Suppressor macrophage treated with lipopolysaccharide for 1 hour (primary cell): ENCODE results near the gene C9orf50.
"Not testable (repeated sequence)": the region's sequence is repeated elsewhere in the genome, so short reads cannot be mapped to it uniquely, and the experiment has no call there.

ENCODE experiments used
- DNase-seq, 3 donors: peaks; one replicate each; pipeline ENCODE4 v3.0.0-alpha.2; 2020 to 2022

Gene C9orf50, protein sequence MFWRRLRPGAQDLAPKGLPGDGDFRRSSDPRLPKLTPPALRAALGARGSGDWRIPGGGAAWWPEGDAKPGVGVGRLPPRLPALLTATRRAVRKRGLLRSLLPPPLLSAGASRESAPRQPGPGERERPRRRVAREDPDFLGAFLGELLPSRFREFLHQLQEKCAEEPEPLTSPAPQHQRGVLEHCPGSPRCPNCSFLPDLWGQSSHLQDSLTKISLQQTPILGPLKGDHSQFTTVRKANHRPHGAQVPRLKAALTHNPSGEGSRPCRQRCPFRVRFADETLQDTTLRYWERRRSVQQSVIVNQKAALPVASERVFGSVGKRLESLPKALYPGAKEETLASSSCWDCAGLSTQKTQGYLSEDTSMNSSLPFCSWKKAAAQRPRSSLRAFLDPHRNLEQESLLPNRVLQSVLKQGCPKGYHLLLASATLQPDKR

DNA sequence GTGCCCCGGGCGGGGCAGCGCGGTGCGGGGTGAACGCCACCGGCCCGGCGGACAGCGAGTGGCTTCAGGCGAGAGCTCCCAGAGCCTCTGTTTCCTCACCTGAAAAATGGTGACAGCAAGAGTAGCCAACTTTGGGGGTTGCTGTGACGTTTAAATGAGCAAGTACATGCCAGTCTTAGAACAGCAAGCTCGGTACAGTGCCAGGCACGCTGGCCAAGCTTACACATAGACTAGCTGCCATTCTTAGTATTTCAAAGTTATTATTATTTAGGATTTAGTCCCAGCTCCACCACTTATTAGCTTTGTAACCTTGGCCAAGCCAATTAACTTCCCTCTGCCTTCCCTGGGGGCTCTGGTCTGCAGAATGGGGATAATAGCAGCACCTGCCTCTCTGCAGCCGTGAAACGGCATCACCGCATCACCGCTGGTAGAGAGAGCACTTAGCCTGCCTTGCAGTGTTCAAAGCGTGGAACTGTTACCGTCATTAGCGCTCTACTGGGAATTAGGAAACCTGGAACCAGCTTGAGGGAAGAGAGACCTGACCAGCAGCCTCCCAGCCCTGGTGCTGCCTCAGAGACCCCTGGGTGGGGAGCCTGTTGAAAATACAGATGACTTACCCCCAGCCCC, at the start of gene C9orf50:
Gene C9orf50, minus strand, starts transcription at position 433 of the 627 bp plus-strand sequence. CDS start 527 bp downstream, outside the sequence.
- DNase-seq, result no peak

DNA sequence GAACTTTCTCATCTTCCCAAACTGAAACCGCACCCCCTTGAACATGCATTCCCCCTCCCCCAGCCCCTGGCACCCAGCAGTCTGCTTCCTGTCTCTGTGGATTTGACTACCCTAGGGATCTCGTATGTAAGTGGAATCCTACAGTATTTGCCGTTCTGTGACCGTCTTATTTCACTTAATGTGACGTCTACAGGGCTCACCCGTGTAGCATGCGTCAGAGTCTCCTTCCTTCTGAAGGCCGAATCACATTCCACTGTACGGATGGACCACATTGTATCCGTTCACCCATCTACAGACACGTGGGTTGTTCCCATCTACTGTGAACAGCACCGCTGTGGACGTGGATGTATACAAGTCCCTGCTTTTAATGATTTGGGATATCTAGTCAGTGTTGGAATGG, 49.0 kb upstream of the C9orf50 start:
- no peak for DNase-seq

DNA sequence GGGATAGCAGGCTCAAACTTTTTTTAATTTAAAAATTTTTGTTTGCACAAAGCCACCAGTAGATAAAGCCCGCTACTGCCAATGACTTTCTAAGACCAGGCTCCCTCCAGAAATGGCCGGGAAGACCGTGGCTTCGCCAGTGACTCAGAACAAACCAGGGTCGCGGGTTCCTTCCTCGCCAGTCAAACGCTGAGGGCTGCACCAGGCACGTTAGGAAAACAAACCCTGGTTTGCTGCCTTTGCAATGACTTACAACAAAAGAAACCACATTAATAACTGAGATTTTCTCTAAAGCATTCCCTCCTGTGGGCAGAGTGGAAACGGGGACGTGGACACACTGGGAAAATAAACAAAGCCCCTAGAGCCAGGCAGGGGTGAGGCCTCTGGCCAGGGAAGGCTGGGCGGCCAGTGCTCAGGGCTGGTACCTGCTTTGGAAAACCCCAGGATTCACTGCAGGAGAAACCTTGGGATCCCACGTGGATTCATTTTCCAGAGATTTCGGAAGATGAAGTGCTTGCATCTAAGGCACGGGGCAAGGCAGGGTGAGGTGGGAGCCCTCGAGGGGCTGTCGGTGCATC, 48.3 kb upstream of the C9orf50 start:
- no peak for DNase-seq

DNA sequence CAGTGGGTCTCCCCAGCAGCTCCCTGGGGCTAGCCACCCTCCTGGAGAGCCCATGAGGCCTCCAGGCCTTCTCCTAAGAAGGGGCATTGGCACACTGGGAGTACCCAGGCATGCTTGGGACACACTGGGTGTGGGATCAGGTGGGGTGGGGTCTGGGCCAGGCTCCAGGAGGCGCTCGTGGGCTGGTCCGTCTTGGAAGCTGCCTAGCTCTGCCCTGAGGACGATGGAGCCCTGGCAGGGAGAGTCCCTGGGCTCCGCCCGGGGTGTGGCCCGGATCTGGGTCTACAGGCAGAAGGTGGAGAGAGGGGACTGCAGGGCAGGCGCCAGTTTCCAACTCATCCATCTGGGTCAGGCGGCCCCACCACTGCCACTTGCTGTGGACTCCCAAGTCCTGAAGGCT, 46.9 kb upstream of the C9orf50 start:
- no peak for DNase-seq

DNA sequence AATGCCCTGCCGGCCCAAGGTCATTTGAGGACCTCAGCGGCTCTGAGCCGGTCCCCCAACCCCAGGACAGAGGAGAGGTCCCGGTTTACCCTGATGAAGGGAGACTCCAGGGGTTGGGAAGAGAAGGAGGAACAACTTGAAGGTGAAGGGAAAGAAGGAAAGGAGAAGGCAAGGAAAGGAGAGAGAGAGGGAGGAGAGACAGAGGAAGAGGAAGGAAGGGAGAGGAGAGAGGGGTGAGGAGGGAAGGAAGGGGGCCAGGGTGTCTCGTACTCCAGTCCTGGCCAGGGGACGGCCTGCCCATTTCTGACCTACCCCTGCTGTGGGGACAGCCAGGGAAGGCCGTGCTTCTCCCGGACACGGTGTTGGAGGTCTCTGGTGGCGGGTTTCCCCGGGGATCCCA, 46.5 kb upstream of the C9orf50 start:
- DNase-seq, result no peak

DNA sequence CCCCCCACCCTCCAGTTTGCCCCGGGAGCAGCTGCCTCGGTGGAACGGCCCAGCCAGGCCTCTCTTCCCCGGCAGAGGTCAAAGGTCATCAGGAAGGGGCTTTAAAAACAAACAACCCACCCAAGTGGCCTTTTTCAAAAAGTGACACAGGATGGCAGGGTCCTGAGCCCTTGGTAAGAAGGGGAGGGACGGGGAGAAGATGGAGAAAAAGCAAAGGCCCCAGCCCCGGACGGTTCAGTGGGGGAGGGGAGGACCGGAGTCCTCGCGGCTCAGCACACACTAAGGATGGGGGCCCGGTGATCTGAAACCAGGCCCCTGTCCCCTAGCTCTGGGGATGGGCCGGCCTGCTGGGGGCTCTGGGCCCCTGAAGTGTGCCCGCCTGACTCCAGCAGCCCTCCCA, 45.7 kb upstream of the C9orf50 start:
- DNase-seq, result no peak

DNA sequence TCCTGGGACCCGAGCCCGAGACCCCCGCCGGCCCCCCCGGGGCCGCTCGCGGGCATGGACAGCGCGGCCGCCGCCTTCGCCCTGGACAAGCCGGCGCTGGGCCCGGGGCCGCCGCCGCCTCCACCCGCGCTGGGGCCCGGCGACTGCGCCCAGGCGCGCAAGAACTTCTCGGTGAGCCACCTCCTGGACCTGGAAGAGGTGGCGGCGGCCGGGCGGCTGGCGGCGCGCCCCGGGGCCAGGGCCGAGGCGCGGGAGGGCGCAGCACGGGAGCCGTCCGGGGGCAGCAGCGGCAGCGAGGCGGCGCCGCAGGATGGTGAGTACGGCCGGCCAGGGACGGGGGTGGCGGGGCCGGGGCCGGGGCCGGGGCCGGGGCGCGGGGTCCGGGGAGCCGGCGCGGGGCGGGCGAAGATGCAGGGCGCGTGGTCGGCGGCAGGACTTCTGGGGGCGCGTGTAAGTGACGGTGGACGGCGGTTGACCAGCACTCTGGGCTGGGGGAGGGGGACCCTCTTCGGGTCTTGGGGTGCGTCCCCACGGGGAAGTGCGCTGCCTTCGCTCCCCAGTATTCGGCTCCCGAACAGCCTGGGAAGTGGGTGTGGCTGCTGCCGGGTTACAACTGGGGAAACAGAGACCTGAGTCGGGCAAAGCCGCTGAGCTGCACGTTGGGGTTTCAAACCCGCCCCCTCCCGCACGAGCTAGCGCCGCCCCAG, 45.1 kb upstream of the C9orf50 start:
- DNase-seq, result peak in 1 of 3 donors; percentile 21

DNA sequence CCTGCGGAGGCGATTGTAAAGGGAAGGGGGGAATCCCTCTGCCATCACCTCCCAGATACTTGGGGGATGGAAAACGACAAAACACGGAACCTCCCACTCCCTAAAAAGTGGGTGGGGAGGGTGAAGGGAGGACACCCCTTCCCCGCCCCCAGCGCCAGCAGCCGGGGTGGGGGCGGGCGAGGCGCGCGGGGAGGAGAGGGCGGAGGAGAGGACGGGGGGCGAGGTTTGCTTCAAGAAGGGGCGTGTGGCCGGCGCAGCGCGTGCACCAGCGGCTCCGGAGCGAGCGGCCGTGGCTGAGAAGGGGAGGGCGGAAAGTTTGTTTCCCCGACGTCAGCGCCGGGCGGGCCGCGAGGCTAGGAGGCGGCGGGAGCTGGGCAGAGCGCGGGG, 44.5 kb upstream of the C9orf50 start, which contains the start of gene PRRX2:
Gene PRRX2, plus strand, starts transcription at position 259 of the 387 bp plus-strand sequence. CDS start 221 bp downstream, outside the sequence.
- DNase-seq, result peak; percentile 24 to 60 (median 40)

DNA sequence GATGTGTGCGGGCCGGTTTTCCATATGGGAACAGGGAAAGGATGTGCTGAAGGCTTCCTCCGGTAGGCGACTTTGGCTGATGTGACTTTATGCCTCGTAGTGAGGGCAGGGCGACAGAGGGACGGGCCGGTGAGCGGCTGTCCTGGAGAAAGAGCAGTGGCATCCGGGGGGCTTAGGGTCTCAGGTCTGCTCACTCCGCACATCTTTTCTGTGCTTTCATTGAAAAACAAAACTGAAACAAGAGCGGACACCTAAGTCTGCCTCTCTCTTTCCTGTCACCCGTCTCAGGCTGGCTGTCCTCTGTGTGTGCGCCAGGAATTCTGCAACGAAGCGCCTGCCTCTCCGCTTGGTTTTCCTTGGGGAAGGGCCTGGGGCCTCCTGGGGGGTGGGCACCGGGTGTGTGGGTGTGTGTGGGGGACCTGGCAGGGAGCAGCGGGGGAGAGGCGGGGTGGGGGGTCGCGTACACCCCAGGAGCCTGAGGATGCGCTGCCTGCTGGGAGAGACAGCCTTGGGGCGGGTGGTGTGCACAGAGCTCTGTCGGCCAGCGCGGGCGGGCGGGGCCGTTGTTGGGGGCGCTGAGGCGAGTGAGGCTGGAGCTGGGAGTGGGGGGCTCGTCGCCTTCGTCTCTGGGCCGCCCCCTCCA, 44.0 kb upstream of the C9orf50 start:
- DNase-seq, result peak in 1 of 3 donors; percentile 8

DNA sequence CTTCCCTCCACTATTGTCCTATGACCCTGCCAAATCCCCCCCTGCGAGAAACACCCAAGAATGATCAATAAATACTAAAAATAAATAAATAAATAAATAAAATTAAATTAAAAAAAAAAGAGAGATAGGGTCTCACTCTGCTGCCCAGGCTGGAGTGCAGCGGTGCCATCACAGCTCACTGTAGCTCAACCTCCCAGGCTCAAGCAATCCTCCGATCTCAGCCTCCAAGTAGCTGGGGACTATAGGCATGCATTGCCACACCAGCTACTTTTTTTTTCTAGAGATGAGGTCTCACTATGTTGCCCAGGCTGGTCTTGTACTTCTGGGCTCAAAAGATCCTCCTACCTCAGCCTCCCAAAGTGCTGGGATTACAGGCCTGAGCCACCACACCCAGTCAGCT, 41.3 kb upstream of the C9orf50 start:
- not testable (repeated sequence) for DNase-seq

DNA sequence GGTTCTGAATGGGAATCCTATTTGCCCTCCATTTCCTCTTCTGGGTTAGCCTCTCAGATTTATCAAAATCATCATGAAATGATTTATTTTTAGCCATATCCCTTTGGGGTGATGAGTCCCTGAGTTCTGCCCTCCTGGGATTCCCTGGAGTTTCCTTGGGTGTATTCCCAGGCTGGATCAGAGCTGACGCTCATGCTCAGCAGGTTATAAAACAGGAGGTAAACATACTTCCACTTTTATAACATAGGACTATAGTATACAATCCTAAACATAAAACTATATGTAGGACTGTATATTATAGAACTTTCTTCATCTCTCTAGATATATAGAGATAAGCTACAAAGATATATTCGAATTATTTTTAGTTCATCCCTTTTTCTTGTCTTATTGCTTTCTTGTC, 40.1 kb upstream of the C9orf50 start:
- no peak for DNase-seq

DNA sequence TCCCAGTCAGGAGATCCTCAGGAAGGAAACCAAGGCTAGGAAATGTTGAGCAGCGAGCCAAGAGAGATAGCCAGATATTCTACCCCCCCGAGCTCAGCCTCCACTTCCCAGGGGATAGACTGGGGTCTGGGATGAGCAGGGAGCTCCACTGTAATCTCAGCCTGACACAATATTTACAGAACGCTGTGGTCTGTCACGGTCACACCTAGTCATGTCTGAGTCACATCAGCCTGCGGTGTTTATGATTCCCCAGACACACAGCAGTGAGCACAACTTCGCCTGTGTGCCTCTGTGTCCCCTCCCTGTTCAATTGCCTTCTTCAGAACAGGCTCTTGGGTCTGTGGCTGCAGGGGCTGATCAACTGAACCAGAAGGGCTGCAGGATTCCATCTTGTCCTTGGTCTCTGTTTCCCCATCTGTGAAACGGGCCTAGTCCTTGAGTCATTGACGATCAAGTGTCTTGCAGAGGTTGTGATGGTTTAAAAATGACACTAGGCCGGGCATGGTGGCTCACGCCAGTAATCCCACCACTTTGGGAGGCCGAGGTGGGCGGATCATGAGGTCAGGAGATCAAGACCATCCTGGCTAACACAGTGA, 36.0 kb upstream of the C9orf50 start:
- no peak for DNase-seq

DNA sequence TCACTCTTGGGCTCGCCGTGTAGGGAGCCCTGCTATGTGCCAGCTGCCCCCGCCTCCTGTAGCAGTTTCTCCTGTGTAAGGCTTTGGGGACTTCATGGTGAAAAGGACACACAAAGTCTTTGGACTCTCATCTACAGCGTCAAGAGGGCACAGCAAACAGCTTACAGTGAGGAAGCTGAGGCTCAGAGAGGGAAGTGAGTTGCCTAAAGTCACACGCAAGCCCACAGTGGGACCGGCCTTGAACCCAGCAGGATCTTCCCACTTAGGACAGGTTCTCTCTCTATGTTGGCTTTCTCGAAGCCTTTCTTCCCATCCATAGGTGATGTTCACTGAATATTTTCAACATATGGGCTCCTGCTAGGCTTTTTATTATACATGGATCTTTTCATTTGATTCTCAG, 34.8 kb upstream of the C9orf50 start:
- DNase-seq, result peak in 2 of 3 donors; percentile 17 to 22

DNA sequence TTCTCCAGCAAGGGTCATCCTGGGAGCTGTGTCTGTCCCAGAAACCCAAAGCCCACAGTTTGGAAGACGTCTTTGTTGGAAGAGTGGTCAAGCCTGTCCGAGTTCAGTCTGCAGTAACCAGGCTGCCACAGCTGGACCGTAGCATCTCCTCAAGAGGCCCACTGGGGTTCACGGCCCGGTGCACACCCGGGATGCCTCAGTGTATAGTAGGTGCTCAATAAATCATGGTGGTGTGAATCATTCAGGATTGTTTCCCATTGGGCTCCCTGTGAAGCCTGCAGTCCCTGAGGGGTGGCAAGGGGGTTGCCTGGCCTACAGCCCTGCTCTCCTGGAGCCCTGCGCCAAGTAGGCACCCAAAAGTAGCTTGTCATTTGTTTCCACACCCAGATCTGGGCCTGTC, 34.3 kb upstream of the C9orf50 start:
- no peak for DNase-seq

DNA sequence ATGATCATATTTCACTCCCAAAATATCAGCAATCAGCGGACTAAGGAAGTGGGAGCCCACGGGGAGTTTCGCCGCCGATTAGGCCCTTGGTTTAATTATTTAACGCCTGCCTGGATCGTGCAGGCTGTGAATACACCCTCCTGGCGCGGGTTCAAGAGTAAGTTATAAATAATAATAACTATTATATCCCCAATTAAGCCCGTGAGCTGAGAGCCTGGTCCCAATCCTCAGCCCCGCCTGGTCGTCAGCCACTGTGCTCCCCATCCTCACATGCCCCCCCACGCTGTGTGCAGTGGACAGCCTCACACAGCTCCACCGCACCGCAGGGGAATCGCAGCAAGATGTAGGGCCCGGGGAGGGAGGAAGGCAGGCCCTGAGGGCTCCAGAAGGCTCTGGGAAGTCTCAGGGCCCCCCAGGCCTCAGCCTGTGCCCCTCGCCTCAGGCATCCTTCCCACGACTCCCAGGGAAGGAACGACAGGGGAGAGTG, 33.7 kb upstream of the C9orf50 start:
- DNase-seq, result no peak

DNA sequence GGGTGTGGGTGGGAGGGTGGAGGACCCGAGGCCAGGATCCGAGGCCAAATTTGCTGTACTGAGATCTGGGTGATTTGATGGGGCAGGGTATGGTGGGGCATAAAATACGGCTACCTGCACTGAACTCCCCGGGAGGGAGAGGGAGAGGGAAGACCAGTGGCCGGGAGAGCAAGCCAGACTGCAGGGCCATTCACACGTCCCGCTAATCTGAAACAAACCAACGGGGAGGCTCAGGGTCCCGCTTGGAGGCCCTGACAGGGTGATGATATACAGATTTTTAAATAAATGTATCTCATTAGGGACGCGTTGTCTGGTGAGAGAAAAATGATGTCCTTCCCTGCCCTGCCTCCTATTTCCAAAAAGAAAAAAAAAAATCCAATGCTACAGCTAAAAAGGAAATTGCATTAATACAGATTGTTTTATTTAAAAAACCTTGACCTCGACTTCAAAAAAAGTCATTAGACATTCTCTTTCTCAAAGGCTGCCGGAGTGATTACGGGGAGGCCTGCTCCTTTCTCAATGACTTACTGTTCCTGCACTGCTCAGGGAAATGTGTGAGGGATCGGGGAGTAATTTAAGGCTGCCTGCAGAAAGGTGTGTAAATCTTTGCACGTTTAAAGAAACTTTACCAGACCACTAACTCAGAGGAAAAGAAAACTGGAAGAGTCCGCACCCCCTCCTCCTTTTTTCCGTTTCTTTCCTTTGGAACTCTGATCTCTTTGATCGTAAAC, 33.1 kb upstream of the C9orf50 start:
- no peak for DNase-seq

DNA sequence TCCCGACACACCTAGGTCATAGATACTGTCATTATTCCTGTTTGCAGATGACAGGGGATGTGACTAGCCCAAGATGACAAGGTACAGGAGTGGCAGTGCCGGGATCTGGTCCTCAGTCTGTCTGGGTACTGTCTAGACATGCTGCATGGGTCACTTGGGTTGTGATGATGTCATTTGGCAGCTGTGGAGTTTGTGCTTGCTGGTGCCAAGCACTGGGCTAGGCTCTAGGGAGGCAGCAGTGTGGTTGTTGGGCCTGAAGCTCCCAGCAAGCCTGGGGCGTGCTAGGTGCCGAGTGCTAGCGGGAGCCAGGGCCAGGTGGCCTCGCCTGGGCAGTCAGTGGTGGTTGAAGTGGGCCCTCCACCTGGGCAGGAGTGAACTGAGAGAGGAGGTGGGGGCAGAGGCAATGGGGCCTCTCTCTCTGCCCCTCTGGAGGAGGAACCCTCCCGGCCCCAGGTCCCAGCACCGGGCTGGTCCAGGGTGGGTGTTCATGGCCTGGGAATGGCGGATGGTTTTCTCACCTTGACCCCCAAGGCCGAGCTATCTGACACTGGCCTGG, 29.9 kb upstream of the C9orf50 start:
- no peak for DNase-seq

DNA sequence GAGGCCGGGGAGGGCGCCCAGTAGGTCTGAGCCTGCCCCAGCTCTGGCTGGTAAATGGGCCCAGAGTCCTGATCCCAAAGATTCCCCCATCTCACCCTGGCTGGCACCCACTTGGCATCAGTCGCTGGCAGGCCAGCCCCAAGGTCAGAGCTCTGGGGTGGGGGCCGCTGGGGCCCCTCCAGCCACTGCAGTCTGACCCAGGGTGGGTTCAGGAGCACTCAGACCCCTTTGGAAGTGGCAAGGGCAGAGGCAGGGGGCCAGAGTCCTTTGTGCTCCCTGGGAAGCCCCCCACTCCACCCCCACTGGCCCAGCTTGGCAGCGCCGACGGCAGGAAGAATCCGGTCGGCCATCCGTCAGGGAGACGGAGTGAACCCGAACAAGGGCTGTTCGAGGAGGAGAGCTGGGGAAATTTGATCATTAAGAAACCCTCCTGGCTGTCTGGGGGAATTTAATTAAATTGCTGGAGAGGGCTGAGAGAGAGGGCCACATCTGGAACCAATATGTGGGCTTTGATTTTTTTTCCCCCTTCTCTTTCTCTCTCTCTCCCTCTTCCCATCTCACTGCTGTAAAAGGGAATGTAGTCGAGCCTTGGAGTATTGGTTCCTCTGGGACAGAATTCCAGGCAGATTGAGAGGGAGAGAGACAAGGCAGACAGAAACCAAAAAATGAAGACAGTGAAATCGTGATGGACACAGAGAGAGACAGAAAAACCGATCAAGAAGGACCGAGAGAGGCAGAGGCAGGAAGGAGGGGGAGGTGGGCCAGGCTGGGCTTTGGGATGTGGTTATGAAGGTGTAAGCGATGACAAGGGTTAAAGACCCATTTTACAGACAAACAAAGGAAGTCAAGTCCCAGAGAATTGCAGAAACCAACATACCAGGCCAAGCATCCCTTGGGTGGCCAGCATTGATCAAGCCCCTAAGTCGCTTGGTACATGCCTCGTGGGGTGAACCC, 29.1 kb upstream of the C9orf50 start:
- DNase-seq, result no peak

DNA sequence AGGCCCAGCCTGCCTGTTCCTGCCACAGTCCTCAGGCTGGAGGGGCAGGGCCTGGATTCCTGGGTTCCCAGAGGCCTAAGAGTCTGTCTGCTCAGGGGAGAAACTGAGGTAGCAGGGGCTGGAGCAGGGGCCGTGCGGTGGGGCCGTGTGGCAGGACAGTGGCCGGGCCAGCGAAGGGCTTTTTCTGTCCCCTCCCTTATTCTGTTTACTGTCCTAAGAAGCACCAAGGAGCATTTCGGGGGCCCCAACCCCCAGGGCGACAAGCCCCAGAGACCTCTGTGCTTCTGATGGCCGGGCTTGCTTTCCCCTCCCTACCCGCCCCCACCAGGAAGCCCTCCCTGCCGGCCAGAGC, 27.8 kb upstream of the C9orf50 start:
- DNase-seq, result no peak
